ENCODE data around the gene TIMM29. TPM values are rescaled to one million over a fixed set of nuclear protein-coding genes. Genes with fewer than 3 reads are reported as not detected.

TIMM29 gene
- polyA plus RNA-seq, 2 of the 4 experiments (the other 2 are of a cell fraction) = 9.1 to 20.5 TPM

- DNase-seq (ENCODE audit: low read depth in 1 of 2, low spot score in 1 of 2) = no peak
- no peak for ATAC-seq
- Histone ChIP-seq H3K4me1 (peaks cover 16% of the 10 kb centered on the region; the same call in 2 of the 3 replicates), H3K4me2 (peak overlapping the region; percentile 78; the same call in 2 of the 3 replicates), H3K9me3 (no peaks in the 10 kb centered on the region), H3K4me3 (no peak overlapping the region), H3K27ac (no peak overlapping the region)
- CTCF ChIA-PET = interaction anchor here (0.5 to 1.3 kb wide), 2 partner anchors 12 to 21 kb away, joined by 3 to 4 read pairs; no protein-coding TSS in a partner anchor
- no peak for TF ChIP-seq EHF (CRISPR knock-in tag; IDR thresholded peaks at IDR 0.05)
- no peak for TF ChIP-seq FOSB (CRISPR knock-in tag; IDR thresholded peaks at IDR 0.05)
- no peak for TF ChIP-seq EHMT2 (IDR thresholded peaks at IDR 0.05; ENCODE audit: low read depth)
- TF ChIP-seq HEYL (CRISPR knock-in tag; IDR thresholded peaks at IDR 0.05) = no peak
- TF ChIP-seq MYC (IDR thresholded peaks at IDR 0.05; ENCODE audit: borderline replicate concordance, low read length) = no peak
- TF ChIP-seq, protein P1, sequence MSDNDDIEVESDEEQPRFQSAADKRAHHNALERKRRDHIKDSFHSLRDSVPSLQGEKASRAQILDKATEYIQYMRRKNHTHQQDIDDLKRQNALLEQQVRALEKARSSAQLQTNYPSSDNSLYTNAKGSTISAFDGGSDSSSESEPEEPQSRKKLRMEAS (IDR thresholded peaks at IDR 0.05) = no peak
- TF ChIP-seq HDAC2 (IDR thresholded peaks at IDR 0.05) = no peak
- POLR2A ChIA-PET = no interaction called here
- no peak for FAIRE-seq
- WGBS (ENCODE audit: missing lambda C conversion rate) = 90% methylated on average over 10 of the region's 10 CpGs
Measured at GRCh38 chr19:10962863-10963262, 34.3 kb downstream of the TIMM29 start.

DNA sequence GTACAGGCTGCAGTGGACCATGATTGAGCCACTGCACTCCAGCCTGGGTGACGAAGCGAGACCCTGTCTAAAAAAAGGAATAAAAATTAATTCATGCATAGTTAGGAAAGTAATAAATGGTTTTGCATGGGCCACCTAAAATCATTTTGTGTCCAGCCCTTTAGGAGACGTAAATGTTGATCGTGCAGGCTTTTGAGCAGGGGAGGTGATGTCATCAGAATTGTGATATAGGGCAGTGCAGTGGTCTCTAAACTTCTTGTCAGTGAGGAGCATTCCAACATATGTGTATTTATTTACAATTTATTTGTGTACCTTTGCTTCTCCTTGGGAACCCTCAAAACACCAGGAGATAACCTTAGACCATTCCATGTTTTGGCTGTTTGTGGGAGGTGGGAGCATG lies 35.3 kb downstream of the TIMM29 start:
- no peak overlapping the region for H3K4me3 ChIP-seq
- H3K4me2 ChIP-seq = no peak overlapping the region
- DNase-seq (ENCODE audit: low read depth in 1 of 2, low spot score in 1 of 2) = no peak
- H3K9me3 ChIP-seq = no peaks in the 10 kb centered on the region
- ChIA-PET POLR2A (no interaction called here), CTCF (interaction anchor here (0.6 to 1.4 kb wide), 5 partner anchors 9 to 1896 kb away, joined by 3 to 4 read pairs (median 3); no protein-coding TSS in a partner anchor)
- peaks cover 16% of the 10 kb centered on the region; the same call in 2 of the 3 replicates for H3K4me1 ChIP-seq
- ATAC-seq = no peak
- FAIRE-seq = no peak
- TF ChIP-seq EHMT2 (IDR thresholded peaks at IDR 0.05; ENCODE audit: low read depth) (no peak), PBX3 (IDR thresholded peaks at IDR 0.05) (no peak), POLR2A (IDR thresholded peaks at IDR 0.05; ENCODE audit: low read length) (no peak), KDM5A (IDR thresholded peaks at IDR 0.05) (no peak), CBX8 (IDR thresholded peaks at IDR 0.05) (no peak), SMC3 (IDR thresholded peaks at IDR 0.05) (no peak), HOXB13 (CRISPR knock-in tag; IDR thresholded peaks at IDR 0.05; ENCODE audit: low read depth) (no peak), RCOR1 (IDR thresholded peaks at IDR 0.05; ENCODE audit: low read depth, low read length) (no peak), SREBF2 (IDR thresholded peaks at IDR 0.05) (no peak)
- TF ChIP-seq, protein P2, sequence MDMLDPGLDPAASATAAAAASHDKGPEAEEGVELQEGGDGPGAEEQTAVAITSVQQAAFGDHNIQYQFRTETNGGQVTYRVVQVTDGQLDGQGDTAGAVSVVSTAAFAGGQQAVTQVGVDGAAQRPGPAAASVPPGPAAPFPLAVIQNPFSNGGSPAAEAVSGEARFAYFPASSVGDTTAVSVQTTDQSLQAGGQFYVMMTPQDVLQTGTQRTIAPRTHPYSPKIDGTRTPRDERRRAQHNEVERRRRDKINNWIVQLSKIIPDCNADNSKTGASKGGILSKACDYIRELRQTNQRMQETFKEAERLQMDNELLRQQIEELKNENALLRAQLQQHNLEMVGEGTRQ (IDR thresholded peaks at IDR 0.05) = no peak
- TF ChIP-seq, protein P3, sequence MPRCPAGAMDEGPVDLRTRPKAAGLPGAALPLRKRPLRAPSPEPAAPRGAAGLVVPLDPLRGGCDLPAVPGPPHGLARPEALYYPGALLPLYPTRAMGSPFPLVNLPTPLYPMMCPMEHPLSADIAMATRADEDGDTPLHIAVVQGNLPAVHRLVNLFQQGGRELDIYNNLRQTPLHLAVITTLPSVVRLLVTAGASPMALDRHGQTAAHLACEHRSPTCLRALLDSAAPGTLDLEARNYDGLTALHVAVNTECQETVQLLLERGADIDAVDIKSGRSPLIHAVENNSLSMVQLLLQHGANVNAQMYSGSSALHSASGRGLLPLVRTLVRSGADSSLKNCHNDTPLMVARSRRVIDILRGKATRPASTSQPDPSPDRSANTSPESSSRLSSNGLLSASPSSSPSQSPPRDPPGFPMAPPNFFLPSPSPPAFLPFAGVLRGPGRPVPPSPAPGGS (IDR thresholded peaks at IDR 0.05) = no peak
- no peak overlapping the region for H3K27ac ChIP-seq
- WGBS (ENCODE audit: missing lambda C conversion rate) = 98% methylated on average over 4 of the region's 4 CpGs

DNA sequence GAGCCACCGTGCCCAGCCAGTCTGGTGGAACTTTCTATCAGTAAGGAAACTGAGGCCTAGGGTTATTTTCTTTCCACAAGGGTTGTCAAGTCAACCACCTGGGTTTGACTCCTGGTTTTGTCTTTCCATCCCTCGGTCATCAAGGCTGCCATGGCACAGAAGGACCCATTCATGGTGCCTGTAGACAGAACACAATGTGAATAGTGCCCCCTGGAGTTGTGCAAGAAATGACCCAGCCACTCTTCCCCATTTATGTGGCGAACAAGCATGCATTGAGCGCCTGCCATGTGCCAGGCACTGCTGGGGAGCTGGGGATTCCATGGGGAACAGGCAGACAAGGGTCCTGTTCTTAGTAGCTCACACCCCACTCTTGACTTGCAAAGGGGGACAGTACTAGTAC lies 36.3 kb downstream of the TIMM29 start:
- no peak for TF ChIP-seq KDM5A (IDR thresholded peaks at IDR 0.05)
- no peak for TF ChIP-seq HOXB13 (CRISPR knock-in tag; IDR thresholded peaks at IDR 0.05; ENCODE audit: low read depth)
- TF ChIP-seq, protein P4, sequence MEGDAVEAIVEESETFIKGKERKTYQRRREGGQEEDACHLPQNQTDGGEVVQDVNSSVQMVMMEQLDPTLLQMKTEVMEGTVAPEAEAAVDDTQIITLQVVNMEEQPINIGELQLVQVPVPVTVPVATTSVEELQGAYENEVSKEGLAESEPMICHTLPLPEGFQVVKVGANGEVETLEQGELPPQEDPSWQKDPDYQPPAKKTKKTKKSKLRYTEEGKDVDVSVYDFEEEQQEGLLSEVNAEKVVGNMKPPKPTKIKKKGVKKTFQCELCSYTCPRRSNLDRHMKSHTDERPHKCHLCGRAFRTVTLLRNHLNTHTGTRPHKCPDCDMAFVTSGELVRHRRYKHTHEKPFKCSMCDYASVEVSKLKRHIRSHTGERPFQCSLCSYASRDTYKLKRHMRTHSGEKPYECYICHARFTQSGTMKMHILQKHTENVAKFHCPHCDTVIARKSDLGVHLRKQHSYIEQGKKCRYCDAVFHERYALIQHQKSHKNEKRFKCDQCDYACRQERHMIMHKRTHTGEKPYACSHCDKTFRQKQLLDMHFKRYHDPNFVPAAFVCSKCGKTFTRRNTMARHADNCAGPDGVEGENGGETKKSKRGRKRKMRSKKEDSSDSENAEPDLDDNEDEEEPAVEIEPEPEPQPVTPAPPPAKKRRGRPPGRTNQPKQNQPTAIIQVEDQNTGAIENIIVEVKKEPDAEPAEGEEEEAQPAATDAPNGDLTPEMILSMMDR (IDR thresholded peaks at IDR 0.05) = no peak
- TF ChIP-seq CBX8 (IDR thresholded peaks at IDR 0.05) = no peak
- no peak for TF ChIP-seq CHD2 (IDR thresholded peaks at IDR 0.05; ENCODE audit: low read length, partially characterized antibody)
- TF ChIP-seq FOSL2 (IDR thresholded peaks at IDR 0.05) = no peak
- no peak for TF ChIP-seq FOSL2 (CRISPR knock-in tag; IDR thresholded peaks at IDR 0.05)
- no peak for TF ChIP-seq MAFK (IDR thresholded peaks at IDR 0.05; ENCODE audit: partially characterized antibody)
- TF ChIP-seq RARB (CRISPR knock-in tag; IDR thresholded peaks at IDR 0.05) = no peak
- TF ChIP-seq RNF2 (IDR thresholded peaks at IDR 0.05; ENCODE audit: borderline replicate concordance, low read depth) = no peak
- no peak for TF ChIP-seq HMGXB4 (CRISPR knock-in tag; IDR thresholded peaks at IDR 0.05; ENCODE audit: borderline replicate concordance)
- TF ChIP-seq EP300 (IDR thresholded peaks at IDR 0.05) = no peak
- TF ChIP-seq SMC3 (IDR thresholded peaks at IDR 0.05) = no peak
- no peak for TF ChIP-seq EHMT2 (IDR thresholded peaks at IDR 0.05; ENCODE audit: low read depth)
- no peak for TF ChIP-seq RCOR1 (IDR thresholded peaks at IDR 0.05; ENCODE audit: low read depth, low read length)
- TF ChIP-seq HOXB5 (CRISPR knock-in tag; IDR thresholded peaks at IDR 0.05) = no peak
- TF ChIP-seq CHD4 (IDR thresholded peaks at IDR 0.05; ENCODE audit: borderline replicate concordance) = no peak
- TF ChIP-seq ZFP36 (IDR thresholded peaks at IDR 0.05; ENCODE audit: borderline replicate concordance, partially characterized antibody) = no peak
- Histone ChIP-seq H3K4me3 (no peak overlapping the region), H3K4me2 (no peak overlapping the region), H3K9me3 (no peaks in the 10 kb centered on the region), H3K4me1 (peaks cover 12% of the 10 kb centered on the region; the same call in 2 of the 3 replicates), H3K27ac (no peak overlapping the region)
- CTCF ChIA-PET = interaction anchor here (0.6 to 1.4 kb wide), 3 partner anchors 12 to 23 kb away, joined by 3 read pairs; no protein-coding TSS in a partner anchor
- POLR2A ChIA-PET = interaction anchor here (0.5 kb wide), 1 partner anchor 11 kb away, joined by 4 read pairs; no protein-coding TSS in a partner anchor
- DNase-seq (ENCODE audit: low read depth in 1 of 2, low spot score in 1 of 2) (no peak), ATAC-seq (no peak), FAIRE-seq (no peak)
- 87% methylated on average over 4 of the region's 4 CpGs for WGBS (ENCODE audit: missing lambda C conversion rate)

All from A549 (cell line).